CD4-positive, alpha-beta T cell treated with Interleukin-6 for 4 hours (primary cell): ENCODE results near the gene MDGA2.

Experiments
- DNase-seq: peaks from one replicate; pipeline ENCODE4 v3.0.0-alpha.2; 2020; ENCODE audit warnings: mixed read lengths

The MDGA2 gene

DNA sequence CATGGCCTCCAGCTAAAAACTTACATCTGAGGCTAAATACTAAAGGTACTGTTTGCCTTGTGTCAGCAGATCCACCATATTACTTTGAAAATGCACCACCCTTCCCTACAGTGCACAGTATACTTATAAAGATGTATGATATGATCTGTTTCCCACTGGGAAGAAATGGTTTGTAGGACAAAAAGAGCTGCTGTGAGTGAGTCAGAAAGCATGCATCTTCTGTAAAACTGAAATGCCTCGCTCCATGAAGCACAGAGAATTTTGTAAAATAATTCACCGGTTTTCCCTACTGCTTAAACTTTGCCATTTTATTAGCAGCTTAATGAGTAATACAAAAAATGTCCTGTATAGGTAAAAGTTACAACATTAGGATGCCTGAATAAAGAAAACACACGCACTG, 68.8 kb downstream of the MDGA2 start:
- DNase-seq: no peak

DNA sequence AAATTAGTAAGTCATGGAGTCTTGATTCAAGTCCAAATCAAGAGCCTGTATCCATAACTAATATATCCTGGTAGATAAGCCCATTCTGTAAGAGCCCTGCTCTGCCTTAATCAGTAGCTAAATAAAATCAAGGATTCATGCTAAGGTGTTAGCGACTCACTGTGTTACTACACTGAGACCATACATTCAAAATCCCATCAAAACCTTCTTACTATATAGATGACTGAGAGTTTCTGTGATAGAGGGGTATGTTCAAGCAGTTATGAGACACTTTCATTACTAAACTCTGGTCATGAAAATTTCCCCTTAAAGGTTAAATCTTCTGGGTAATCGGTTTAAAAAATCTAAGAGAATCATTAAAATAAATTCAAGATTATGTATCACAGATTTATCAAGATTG, 78.5 kb downstream of the MDGA2 start:
- DNase-seq: no peak

GRCh38 chr14:47596232-47596631, 79.2 kb downstream of the MDGA2 start:
- no peak for DNase-seq

- no peak for DNase-seq
These were observed 79.9 kb downstream of the MDGA2 start for GRCh38 chr14:47595552-47595951.

DNA sequence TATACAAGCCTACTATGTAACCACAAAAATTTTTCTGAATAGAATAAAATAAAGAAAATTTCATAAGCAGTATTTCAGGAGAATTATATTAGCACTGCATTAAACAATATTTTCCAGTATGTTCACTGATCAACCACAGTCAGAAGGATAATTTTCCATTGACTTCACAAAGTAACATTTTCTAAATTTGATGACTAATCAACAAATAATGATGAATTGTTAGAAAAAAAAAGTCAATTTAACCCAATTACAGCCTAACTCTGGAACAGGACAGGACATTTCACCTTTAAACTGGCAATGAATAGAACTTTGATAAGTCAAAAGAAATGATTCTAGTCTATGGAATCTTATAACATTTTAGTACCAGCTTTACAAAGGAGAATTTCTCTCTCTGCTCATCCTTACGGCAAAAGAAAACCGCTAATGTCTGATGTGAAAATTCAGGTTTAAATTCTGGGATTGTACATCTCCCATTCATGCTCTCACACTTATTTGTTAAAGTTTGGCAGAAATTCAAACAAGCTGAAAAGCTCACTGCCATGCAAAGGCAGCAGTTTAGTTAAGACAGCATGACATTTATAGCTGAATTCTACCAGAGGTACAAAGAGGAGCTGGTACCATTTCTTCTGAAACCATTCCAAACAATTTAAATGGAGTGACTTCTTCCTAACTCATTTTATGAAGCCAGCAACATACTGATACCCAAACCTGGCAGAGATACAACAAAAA, 84.5 kb downstream of the MDGA2 start:
- DNase-seq: no peak

DNA sequence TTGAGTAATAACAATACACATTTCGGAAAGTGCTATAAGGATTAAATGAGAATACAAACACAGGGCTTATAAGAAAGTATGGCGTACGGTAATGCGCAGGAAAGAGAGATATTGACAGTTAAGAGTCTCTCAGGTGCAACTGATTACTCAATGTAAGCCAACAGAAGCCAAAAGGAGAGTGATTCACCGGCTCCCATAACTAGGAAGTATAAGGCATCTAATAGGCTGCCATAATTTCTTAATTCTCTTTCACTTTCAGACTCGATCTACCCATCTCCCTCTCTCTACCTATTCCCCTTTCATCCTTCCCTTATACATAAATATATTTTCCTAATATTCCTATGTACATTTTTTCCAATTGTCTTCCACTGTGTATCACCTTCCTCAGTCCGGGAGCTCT, 90.0 kb downstream of the MDGA2 start:
- DNase-seq: no peak

- DNase-seq: no peak
These were observed 108.1 kb downstream of the MDGA2 start for GRCh38 chr14:47567273-47567672.

DNA sequence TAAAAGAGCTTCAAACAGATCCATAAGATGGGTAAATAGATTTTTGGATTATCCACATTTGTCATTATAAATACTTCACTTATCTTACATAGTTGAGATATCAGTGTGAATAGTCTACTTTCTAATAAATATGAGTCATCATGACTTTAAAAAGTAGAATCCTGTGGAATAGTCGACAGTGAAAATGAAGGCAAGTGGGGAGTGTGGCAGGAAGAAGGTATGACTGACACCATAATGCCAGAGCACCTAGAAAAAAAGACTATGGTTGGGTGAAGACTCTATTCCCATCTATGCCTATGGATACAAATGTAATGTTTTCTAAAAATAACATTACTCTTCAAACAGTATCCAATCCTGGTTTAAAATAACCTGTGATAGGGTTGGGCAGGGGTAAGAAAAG, 117.5 kb downstream of the MDGA2 start:
- no peak for DNase-seq

- DNase-seq: no peak
These were observed 120.1 kb downstream of the MDGA2 start for GRCh38 chr14:47555333-47555732.

DNA sequence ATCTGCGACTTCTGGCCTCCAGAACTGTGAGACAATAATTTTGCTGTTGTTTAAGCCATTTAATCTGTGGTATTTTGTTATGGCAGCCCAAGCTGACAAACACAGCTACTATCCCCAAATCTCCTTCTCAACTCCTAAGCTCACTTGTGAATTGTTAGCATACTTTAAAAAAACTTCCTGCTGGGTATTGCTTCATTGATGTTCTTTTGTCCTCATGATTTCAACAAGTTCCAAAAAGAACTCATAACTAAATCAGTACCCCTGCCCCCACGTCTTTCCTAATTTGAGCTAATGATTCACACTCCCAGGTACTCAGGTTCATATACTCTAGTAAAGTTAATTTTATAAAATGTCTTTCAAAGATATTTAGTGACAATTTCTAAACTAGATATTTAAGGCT, 125.5 kb downstream of the MDGA2 start:
- DNase-seq: no peak

DNA sequence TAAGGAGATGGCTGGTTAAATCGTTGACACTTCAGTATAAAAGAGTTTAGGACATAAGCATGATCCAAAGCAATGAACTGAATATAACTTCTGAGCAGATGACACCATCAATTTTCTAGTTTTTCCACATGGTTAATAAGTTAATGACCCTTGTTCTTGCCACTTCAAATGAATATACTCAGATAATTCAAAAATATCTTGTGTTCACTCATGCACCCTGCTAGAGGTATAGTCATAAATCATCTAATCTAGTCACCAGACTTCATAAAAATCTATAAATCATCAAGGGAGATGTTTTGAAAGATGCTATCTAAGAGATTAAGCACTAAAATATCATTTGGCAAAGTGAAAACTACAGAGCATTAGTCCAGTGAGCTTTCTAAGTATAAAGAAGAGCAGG, 131.9 kb downstream of the MDGA2 start:
- no peak for DNase-seq

GRCh38 chr14:47541662-47542061, 133.7 kb downstream of the MDGA2 start:
- no peak for DNase-seq

DNA sequence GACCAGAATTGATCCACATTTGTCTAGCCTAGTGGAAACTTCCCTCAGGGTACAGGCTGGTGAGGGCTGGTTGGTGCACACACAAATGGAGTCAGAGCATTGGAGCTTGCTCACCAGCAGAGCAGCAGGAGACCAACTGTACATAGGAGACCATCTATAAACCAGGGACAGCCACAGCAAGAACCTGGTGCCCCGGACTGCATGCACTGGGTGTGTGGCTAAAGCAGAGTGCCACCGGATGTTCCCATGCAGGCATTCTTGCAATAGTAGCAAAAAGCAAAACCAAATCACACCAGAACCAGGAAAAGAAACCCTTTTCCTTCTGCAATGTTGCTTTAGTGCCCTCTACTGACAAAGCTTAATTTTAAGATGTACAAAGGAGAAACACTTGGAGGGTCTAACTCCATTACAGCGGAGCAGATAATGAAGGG, 136.4 kb downstream of the MDGA2 start:
- DNase-seq: no peak

GRCh38 chr14:47536341-47536740, 139.1 kb downstream of the MDGA2 start:
- no peak for DNase-seq

DNA sequence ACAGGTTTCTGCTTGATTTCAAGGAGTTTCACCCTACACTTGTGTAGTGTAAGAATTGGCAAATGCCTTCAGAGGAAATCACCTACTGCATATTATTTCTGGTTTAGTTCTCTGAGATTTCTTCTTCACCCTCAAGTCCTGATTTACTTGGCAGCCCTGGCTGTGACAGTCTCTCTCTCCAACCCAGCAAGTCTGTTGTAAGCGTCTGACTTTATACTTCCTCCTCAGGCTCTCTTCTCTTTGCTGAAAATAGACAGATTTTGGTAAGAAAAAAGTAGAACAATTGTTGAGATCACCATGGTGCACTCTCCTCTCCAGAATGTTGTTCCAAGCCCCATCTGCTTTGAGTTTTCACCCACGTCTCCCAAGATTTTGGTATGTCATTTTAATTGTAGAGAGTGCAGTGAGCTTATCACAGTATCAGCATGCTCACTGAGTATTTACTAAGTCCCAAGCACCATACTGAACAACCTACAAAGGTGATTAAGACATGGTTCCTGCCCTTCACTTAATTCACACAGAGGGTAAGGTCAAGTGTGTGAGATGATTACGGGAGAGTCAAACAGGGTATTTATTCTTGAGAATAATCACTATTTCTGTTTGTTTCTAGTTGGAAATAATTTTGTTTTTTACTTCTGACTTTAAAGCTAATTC, 148.7 kb downstream of the MDGA2 start:
- no peak for DNase-seq

GRCh38 chr14:47524524-47524923, 150.9 kb downstream of the MDGA2 start:
- DNase-seq: no peak

DNA sequence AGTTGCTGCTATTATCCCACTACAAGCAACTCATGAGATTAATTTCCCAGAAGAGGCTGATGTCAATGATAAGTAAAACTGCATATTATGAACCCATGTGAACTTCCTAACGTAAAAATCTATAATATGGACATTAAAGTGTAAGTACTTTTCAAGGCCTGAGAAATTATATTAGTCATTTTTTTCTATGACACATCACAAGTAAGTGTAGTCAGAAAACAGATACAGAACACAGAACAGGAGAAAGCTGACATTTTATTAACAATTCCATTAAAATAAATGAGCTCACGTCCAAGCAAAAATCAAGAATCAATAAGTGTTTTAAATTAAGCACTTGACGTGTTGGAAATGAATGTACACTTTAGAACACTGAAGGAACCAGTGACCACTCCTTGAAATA, 155.0 kb downstream of the MDGA2 start:
- DNase-seq: no peak

GRCh38 chr14:47511829-47512228, 163.6 kb downstream of the MDGA2 start:
- no peak for DNase-seq

DNA sequence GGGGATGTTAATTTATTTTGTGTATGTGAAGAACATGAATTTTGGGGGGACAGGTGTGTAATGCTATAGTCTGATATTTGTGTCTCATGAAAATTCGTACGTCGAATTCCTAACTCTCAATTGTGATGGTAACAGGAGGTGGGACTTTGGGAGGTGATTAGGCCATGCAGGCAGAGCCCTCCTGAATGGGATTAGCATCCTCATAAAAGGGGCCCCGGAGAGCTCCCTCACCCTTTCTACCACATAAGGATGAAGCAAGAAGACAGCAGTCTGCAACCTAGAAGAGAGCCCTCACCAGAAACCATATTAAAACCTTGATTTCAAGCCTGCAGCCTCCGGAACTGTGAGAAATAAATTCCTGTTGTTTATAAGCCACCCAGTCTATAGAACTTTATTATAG, 165.4 kb downstream of the MDGA2 start:
- no peak for DNase-seq

- no peak for DNase-seq
These were observed 167.5 kb downstream of the MDGA2 start for GRCh38 chr14:47507861-47508260.

GRCh38 chr14:47500369-47500768, 175.0 kb downstream of the MDGA2 start:
- DNase-seq: no peak

GRCh38 chr14:47490766-47491165, 184.6 kb downstream of the MDGA2 start:
- no peak for DNase-seq

GRCh38 chr14:47490353-47490752, 185.1 kb downstream of the MDGA2 start:
- no peak for DNase-seq

- no peak for DNase-seq
These were observed 190.0 kb downstream of the MDGA2 start for GRCh38 chr14:47485421-47485820.

- no peak for DNase-seq
These were observed 192.0 kb downstream of the MDGA2 start for GRCh38 chr14:47483449-47483848.
